Osteocyte (in vitro differentiated cells): Measurements from ENCODE around the gene ENOX1. TPM values are rescaled to one million over a fixed set of nuclear protein-coding genes. Genes with fewer than 3 reads are reported as not detected.

Experiments used
- DNase-seq: peaks from one replicate; pipeline ENCODE4 v3.0.0; 2021; ENCODE audit warnings: mixed read lengths; ENCODE audit not compliant: unreplicated experiment; ENCODE audit errors: extremely low spot score
- H3K27ac Mint-ChIP-seq: one replicate; pipeline ENCODE4 v1.8.0; 2021; ENCODE audit warnings: mild to moderate bottlenecking, mixed read lengths; ENCODE audit not compliant: unreplicated experiment
- H3K27me3 Mint-ChIP-seq: one replicate; pipeline ENCODE4 v1.8.0; 2021; ENCODE audit warnings: mixed read lengths; ENCODE audit not compliant: unreplicated experiment
- H3K36me3 Mint-ChIP-seq: one replicate; pipeline ENCODE4 v1.8.0; 2021; ENCODE audit warnings: mixed read lengths; ENCODE audit not compliant: unreplicated experiment
- H3K4me1 Mint-ChIP-seq: one replicate; pipeline ENCODE4 v1.8.0; 2021; ENCODE audit warnings: mixed read lengths; ENCODE audit not compliant: unreplicated experiment
- H3K4me3 Mint-ChIP-seq: one replicate; pipeline ENCODE4 v1.8.0; 2021; ENCODE audit warnings: mild to moderate bottlenecking, moderate library complexity, mixed read lengths; ENCODE audit not compliant: unreplicated experiment
- H3K9me3 Mint-ChIP-seq: one replicate; pipeline ENCODE4 v1.8.0; 2021; ENCODE audit warnings: mixed read lengths; ENCODE audit not compliant: unreplicated experiment
- total RNA-seq: library from RNA; stranded (reverse); gene quantifications from 2 replicates; pipeline ENCODE4 v1.2.1, GENCODE V29; 2021
- TF ChIP-seq, protein P1 (sequence below): fragments of 200-600 bp; sonication (generic); IDR thresholded peaks from 2 replicates; pipeline ENCODE4 v1.5.0; 2021; ENCODE audit warnings: antibody characterized with exemption, mild to moderate bottlenecking, moderate library complexity

Gene ENOX1
- total RNA-seq, 1 donor from 2014 or later, result 5.9 TPM

DNA sequence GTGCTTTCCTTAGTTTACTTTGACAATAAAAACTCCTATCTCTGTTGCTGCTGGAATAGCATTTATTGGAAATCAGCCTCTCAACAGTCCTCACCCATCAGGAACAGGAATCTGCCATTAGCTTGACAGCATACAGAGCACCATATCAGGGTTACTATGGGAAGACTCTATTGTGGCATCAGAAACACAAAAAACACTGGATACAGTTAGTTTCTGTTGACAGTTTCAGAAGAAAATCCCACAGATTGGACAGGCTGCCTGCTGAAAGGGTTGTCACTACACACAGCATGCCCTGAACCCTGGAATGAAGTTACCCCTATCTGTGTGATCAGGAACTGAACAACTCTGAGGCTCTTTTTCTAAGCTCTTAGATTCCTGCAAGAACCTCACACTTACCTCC is 172.7 kb downstream of the ENOX1 start:
- Mint-ChIP-seq H3K27ac (no peak overlapping the region), H3K27me3 (no peaks in the 10 kb centered on the region), H3K4me3 (no peak overlapping the region), H3K36me3 (no peaks in the 10 kb centered on the region), H3K4me1 (no peaks in the 10 kb centered on the region), H3K9me3 (peaks cover 18% of the 10 kb centered on the region)
- TF ChIP-seq, protein P1, sequence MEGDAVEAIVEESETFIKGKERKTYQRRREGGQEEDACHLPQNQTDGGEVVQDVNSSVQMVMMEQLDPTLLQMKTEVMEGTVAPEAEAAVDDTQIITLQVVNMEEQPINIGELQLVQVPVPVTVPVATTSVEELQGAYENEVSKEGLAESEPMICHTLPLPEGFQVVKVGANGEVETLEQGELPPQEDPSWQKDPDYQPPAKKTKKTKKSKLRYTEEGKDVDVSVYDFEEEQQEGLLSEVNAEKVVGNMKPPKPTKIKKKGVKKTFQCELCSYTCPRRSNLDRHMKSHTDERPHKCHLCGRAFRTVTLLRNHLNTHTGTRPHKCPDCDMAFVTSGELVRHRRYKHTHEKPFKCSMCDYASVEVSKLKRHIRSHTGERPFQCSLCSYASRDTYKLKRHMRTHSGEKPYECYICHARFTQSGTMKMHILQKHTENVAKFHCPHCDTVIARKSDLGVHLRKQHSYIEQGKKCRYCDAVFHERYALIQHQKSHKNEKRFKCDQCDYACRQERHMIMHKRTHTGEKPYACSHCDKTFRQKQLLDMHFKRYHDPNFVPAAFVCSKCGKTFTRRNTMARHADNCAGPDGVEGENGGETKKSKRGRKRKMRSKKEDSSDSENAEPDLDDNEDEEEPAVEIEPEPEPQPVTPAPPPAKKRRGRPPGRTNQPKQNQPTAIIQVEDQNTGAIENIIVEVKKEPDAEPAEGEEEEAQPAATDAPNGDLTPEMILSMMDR, result no peak
- no peak for DNase-seq

DNA sequence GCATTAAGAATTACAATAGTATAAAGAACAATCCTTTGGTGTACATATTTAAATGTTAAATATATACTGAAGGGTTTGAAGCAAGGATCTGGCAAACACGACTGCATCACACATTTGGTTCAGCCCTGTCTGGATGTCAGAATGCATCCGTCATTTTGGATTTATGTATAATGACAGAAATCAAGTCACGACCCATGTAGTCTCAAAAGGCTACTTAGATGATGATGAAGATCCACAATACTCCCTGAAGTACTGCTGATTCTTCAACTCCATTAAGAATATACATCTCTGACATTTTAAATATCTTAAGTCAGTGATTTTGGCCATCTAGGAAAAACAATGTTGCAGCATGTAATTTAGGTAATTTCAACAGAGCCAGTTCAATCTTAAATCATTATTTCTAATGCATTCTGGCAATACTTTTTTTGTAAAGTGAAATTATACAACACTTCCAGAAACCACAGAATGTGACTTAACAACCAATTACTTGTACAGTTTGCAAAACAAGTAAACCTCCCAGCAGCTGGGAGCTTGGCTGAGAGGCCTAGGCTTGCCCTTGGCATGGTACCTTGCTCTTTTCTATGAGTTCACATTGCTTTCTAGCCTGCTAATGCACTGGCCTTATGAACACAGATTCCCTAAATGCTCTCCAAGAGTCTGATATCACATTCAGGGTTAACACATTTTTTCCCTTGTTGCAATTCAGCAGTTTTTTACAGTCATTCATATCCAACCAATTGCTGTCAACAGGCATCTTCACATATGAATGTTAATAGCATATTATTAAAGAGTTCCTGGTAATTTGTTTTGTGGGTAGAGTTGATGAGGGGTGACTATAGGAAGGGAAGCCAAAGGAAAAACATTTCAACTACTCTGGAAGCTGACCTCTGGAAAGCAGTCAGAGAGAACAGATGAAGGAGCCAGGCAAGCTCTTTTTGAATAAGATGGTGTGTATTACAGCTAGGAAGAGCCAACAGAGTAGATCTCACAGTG is 175.2 kb downstream of the ENOX1 start:
- H3K27me3 Mint-ChIP-seq, result no peaks in the 10 kb centered on the region
- no peak overlapping the region for H3K4me3 Mint-ChIP-seq
- no peak overlapping the region for H3K27ac Mint-ChIP-seq
- no peaks in the 10 kb centered on the region for H3K4me1 Mint-ChIP-seq
- no peaks in the 10 kb centered on the region for H3K9me3 Mint-ChIP-seq
- TF ChIP-seq, protein P1, result no peak
- DNase-seq, result no peak
- H3K36me3 Mint-ChIP-seq, result no peaks in the 10 kb centered on the region

DNA sequence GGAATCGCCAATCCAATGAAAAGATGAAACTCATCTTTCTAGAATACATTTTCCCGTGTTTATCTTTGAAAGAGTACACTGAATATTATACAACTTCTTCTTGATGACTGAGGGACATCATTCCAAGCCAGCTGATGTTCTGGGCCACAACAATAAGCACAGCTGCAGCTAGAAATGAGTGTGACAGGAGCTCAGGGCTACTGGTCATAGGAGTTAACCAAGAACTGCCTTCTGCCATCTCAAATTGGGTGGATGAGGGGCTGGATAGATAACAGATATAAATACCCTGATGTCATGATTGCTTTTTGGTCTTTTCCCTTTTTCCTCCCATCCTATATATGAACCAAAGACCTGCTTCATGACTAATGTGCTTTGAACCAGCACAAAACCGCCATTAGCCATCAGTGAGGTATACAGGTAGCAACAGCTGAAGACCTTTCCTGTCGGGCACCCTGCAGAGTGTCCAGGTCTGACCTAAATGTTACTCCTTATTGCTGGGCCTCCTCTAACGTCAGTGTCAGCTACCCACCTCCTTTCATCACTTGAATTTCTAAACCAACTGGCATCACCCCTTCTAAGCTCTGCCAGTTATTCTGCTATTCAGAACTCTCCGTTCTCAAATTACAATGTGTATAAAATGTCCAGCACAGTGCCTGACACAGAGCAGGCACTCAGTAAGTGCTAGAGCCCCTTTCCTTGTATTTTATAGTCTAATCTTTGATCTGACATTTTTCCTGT is 178.2 kb downstream of the ENOX1 start:
- TF ChIP-seq, protein P1, result no peak
- Mint-ChIP-seq H3K4me3 (no peak overlapping the region), H3K36me3 (peaks cover 19% of the 10 kb centered on the region), H3K27me3 (no peaks in the 10 kb centered on the region), H3K9me3 (peaks cover 20% of the 10 kb centered on the region), H3K4me1 (no peaks in the 10 kb centered on the region), H3K27ac (no peak overlapping the region)
- no peak for DNase-seq

DNA sequence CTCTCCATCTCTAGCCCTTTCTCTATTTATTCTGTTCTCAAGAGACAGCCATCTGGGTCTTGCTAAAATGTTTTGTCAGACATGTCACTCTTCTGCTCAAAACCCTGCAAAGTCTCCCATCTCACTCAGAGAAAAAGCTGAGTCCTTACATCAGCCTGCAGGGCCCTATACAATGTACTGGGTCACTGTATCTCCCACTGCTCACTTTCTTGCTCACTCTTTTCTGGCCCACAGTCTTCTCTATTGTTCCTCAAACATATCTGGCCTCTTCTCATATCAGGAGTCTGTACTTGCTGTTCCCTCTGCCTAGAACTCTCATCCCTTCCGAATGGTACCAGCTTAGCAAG is 189.2 kb downstream of the ENOX1 start:
- Mint-ChIP-seq H3K9me3 (no peaks in the 10 kb centered on the region), H3K4me3 (no peak overlapping the region), H3K27me3 (no peaks in the 10 kb centered on the region), H3K4me1 (peaks cover 7% of the 10 kb centered on the region), H3K36me3 (no peaks in the 10 kb centered on the region), H3K27ac (no peak overlapping the region)
- TF ChIP-seq, protein P1, result no peak
- no peak for DNase-seq
